Lower leg skin (tissue), 4 donors: ENCODE measurements around the gene SLC6A5. TPM values are rescaled to one million over a fixed set of nuclear protein-coding genes. Genes with fewer than 3 reads are reported as not detected.
"Not testable (repeated sequence)": the region's sequence is repeated elsewhere in the genome, so short reads cannot be mapped to it uniquely, and the experiment has no call there.

ENCODE experiments used
- DNase-seq, 2 donors: peaks; one replicate each; pipeline ENCODE4 v3.0.0-alpha.2; 2019; ENCODE audit warnings: low spot score in 2 of 2
- H3K4me3 ChIP-seq: fragments of 200-600 bp; sonication (generic); 2 replicates; pipeline ENCODE4 v1.5.1; 2017; ENCODE audit warnings: mild to moderate bottlenecking, low read depth; ENCODE audit not compliant: poor library complexity, severe bottlenecking
- CTCF ChIP-seq, 3 donors: fragments of 450-650 bp; IDR thresholded peaks; one replicate each; pipeline ENCODE4 v1.5.1; 2016; ENCODE audit warnings: antibody characterized with exemption in 3 of 3, mild to moderate bottlenecking in 3 of 3, moderate library complexity in 2 of 3
- POLR2A ChIP-seq, 2 donors: fragments of 450-650 bp; IDR thresholded peaks; one replicate each; pipeline ENCODE4 v1.6.1; 2016 to 2017; ENCODE audit warnings: antibody characterized with exemption in 2 of 2, mild to moderate bottlenecking in 1 of 2, moderate library complexity in 1 of 2
- WGBS, 2 donors: methylation state at CpG; one replicate each; pipeline ENCODE4 v1.1.5; 2018; 5-methylcytosine and 5-hydroxymethylcytosine counted together
- intact Hi-C: fragments of 100-400 bp; cut with DNase I; formaldehyde crosslinking; loops from one replicate; pipeline ENCODE4 v1.15.0; 2023; ENCODE audit warnings: low total_unique reads
- total RNA-seq, 4 donors: library from RNA; depleted of rRNA; stranded (reverse); fragments of >200 nt; gene quantifications; one replicate each; pipeline ENCODE4 v1.1.0, GENCODE V29; 2016

SLC6A5 gene
- not detected for total RNA-seq

- no peak within 1 kb of the TSS for H3K4me3 ChIP-seq
- TF ChIP-seq POLR2A (IDR thresholded peaks at IDR 0.05) (no peak), CTCF (IDR thresholded peaks at IDR 0.05) (no peak)
- WGBS, 2 donors: 7 to 9% methylated on average over 25 of the region's 25 CpGs
- no peak for DNase-seq
- intact Hi-C loops: no loop called here
These were observed at the start of gene SLC6A5 for GRCh38 chr11:20599221-20600019. SLC6A5 (plus strand) TSS chr11:20599608; CDS start chr11:20599673, 65 bp downstream.

- DNase-seq: no peak
- 76 to 82% methylated on average over 2 of the region's 2 CpGs for WGBS, 2 donors
- intact Hi-C loops: no loop called here
- H3K4me3 ChIP-seq: no peak overlapping the region
- TF ChIP-seq POLR2A (IDR thresholded peaks at IDR 0.05) (no peak), CTCF (IDR thresholded peaks at IDR 0.05) (no peak)
These were observed 48.3 kb upstream of the SLC6A5 start for GRCh38 chr11:20551096-20551495.

GRCh38 chr11:20555783-20556182, 43.6 kb upstream of the SLC6A5 start:
- TF ChIP-seq POLR2A (IDR thresholded peaks at IDR 0.05) (no peak), CTCF (IDR thresholded peaks at IDR 0.05) (no peak)
- intact Hi-C loops: no loop called here
- DNase-seq: no peak
- no peak overlapping the region for H3K4me3 ChIP-seq
- WGBS, 2 donors: 65 to 69% methylated on average over 3 of the region's 3 CpGs

GRCh38 chr11:20556396-20556795, 43.0 kb upstream of the SLC6A5 start:
- H3K4me3 ChIP-seq, DNase-seq, intact Hi-C loops: not testable (repeated sequence)

GRCh38 chr11:20558741-20559140, 40.7 kb upstream of the SLC6A5 start:
- 84 to 88% methylated on average over 4 of the region's 4 CpGs for WGBS, 2 donors
- no peak for DNase-seq
- intact Hi-C loops: no loop called here
- no peak for TF ChIP-seq POLR2A (IDR thresholded peaks at IDR 0.05)
- no peak for TF ChIP-seq CTCF (IDR thresholded peaks at IDR 0.05)
- no peak overlapping the region for H3K4me3 ChIP-seq

- intact Hi-C loops: no loop called here
- no peak for DNase-seq
- TF ChIP-seq POLR2A (IDR thresholded peaks at IDR 0.05) (no peak), CTCF (IDR thresholded peaks at IDR 0.05) (no peak)
- H3K4me3 ChIP-seq: no peak overlapping the region
- WGBS, 2 donors: 73 to 82% methylated on average over 4 of the region's 4 CpGs
These were observed 39.7 kb upstream of the SLC6A5 start for GRCh38 chr11:20559523-20560300.
